NCI-H1694 (cell line): ENCODE results near the gene NASP.
"Not testable (repeated sequence)": the region's sequence is repeated elsewhere in the genome, so short reads cannot be mapped to it uniquely, and the experiment has no call there.

ENCODE experiments used
- DNase-seq: peaks from one replicate; lab custom pipeline; 2025; lab: John Stamatoyannopoulos, UW

Gene NASP

GRCh38 chr1:45569962-45570581, 13.8 kb upstream of the NASP start:
- DNase-seq, result peak; percentile 74

GRCh38 chr1:45570631-45571030, 13.2 kb upstream of the NASP start:
- DNase-seq, result no peak

DNA sequence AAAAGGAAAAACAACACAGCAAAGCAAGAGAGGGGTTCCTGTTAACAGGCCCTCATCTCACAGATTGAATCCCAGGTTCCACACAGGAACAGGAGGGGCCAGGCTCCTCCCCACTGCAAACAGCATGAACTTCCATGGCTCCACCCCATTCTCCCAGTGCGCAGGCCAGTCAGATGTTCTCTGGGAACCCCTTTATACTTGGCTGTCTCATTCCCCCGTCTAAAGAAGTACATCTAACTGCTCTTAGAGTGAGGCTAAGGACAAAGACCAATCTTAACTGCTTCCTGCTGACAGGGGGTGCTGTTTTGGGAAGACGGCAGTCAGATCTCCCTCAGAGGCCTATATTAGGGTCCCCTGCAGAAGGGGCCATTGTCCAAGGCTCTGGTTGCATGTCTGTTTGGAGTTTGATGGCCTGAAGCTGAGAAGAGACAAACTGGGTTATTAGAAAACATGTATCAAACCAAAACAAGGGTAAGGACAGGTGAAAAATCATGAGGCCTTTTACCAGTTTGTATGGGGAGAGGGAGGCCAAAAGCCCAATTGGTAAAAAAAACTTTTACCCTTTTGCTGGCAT, 10.5 kb upstream of the NASP start:
- no peak for DNase-seq

DNA sequence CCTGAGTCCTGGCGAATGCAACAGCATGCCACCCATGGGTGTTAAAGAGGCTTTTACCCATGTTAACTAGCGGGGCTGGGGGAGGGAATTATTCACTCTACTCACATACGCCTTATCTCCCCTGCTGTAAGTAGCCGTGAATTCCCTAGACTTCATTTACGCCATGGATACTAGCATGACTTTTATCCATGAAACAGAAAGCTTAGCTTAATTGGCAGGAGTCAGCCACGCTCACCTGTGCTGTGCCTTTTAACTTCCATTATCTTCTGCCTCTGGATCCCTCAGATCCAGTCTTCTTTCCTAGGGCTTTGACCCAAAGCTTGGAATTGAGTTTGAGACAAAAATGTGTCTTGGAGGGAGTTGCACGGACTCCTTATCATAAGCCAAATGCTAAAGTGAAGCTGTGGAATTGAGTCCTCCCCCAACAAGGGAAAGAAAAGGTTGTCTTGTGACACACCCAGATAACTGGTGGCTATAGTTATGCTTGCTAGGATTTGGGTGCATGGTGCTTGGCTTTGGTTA, 9.7 kb upstream of the NASP start:
- DNase-seq, result no peak

GRCh38 chr1:45583264-45583665, 576 bp upstream of the NASP start:
- DNase-seq, result peak; percentile 98

- peak; percentile 88 for DNase-seq
Measured at GRCh38 chr1:45584351-45585109, 689 bp downstream of the NASP start.

GRCh38 chr1:45585110-45585426, 1.2 kb downstream of the NASP start:
- no peak for DNase-seq

- no peak for DNase-seq
Measured at GRCh38 chr1:45585496-45586075, 1.7 kb downstream of the NASP start.

- DNase-seq, result no peak
Measured at GRCh38 chr1:45586769-45587168, 2.9 kb downstream of the NASP start.

- DNase-seq, result no peak
Measured at GRCh38 chr1:45589861-45590260, 6.0 kb downstream of the NASP start.

GRCh38 chr1:45594412-45594811, 10.6 kb downstream of the NASP start:
- DNase-seq, result no peak

- DNase-seq, result not testable (repeated sequence)
Measured at GRCh38 chr1:45596765-45597164, 12.9 kb downstream of the NASP start.

DNA sequence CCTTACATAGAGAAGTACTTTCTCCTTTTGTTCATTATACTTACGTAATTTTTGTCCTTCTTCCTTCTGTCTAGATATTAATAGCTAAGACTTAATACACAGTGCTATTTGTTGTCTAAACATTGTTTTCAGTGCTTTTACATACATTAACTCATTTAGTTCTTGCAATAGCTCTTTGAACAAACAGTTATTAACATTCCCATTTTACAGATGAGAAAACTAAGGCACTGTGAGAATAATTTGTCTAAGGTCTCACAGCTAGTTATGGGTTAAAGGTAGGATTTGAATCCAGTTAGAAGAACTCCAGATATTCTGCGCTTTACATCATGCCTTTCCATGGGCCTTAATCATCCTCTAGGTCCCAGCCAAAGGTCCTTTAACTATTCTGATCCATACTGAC, 20.4 kb downstream of the NASP start:
- no peak for DNase-seq

GRCh38 chr1:45607404-45608074, 23.7 kb downstream of the NASP start:
- no peak for DNase-seq

GRCh38 chr1:45608175-45609156, 24.6 kb downstream of the NASP start:
- no peak for DNase-seq

DNA sequence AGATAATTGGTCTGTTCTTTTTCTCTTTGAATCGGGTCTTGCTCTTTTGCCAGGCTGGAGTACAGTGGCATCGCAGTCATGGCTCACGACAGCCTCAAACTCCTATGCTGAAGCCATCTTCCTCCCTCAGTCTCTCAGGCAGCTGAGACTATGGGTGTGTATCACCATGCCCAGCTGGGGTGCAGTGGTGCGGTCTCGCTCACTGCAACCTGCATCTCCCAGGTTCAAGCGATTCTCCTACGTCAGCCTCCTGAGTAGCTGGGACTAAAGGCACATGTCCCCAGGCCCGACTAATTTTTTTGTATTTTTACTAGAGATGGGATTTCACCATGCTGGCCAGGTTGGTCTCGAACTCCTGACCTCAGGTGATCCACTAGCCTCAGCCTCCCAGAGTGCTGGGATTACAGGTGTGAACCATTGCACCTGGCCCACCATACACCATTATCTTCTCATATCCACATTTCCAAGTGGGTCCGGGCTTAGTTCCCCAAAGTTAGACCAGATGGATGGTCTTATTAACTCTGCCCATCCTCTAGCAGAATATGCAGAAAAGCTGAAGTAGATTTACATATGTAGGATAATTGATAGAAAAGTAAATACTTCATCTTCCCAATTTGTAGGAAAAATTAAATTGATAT, 26.9 kb downstream of the NASP start:
- no peak for DNase-seq

- no peak for DNase-seq
Measured at GRCh38 chr1:45612941-45613579, 29.2 kb downstream of the NASP start.

GRCh38 chr1:45615885-45616284, 32.0 kb downstream of the NASP start:
- DNase-seq, result no peak

DNA sequence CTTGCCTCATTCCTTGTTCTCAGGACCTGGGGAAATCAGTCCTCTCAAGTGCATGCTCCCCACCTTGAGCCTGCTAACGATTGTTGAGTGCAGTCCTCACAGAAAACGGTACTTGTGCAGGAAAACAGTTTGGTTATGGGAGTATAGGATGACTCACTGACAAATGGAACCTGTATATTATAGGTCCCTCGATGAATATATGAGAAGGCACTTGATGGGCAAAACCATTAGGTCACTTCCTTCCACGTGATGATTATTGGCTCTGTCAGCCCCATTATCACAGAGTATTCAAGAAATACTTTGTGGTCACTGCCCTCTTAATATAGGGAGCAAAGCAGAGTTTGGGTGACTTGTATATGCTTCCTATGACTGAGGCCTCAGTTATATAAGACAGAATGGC, 33.8 kb downstream of the NASP start:
- DNase-seq, result no peak
